ENCODE results near the gene PROX1. TPM values are rescaled to one million over a fixed set of nuclear protein-coding genes. Genes with fewer than 3 reads are reported as not detected.

PROX1 gene
- total RNA-seq, 3 donors from 2014 or later, result 1.8 to 7.5 (median 5.7) TPM

DNA sequence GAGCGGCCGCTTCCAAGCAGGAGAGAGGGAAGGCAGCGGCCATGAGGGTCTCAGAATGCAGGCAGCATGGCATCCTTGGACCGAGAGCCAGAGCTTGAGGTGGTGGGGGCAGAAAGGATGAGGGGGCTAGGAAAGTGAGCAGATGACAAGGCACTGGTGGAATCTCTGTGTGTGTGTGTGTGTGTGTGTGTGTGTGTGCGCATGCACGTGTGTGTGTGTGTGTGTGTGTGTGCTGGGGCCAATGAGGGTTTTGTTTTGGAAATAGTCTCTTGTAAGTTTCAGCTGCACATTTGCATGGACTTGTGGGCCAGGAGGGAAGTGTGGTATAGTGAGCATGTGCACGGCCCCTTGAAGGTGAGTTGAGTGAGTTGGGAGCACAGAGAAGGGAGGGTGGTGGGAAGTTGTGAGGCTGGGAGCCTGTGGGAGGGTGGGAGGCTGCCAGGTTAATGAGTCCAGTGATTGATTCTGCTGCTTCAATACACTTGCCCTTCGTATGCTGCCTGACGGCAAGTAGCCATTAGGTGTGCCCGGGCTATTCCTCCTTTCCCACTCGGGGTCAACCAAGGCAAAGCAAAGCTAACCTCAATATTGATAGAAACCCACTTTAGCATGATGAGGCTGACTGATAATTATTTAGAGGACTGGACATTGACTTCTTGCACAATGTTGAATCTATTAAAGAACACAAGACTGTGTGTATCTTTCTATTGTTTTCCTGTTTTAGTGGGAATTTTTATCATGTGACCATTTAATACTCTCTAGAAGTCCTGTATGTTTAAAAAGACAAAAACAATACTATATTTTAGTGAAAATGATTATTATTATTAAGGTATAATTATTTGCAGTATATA, 80.3 kb downstream of the PROX1 start:
- H3K27ac ChIP-seq, result no peak overlapping the region
- H3K27me3 ChIP-seq, result no peaks in the 10 kb centered on the region
- no peak for DNase-seq (ENCODE audit: low spot score in 2 of 2)
- no peaks in the 10 kb centered on the region for H3K4me1 ChIP-seq
- H3K9me3 ChIP-seq, result no peaks in the 10 kb centered on the region
- TF ChIP-seq POLR2AphosphoS5 (IDR thresholded peaks at IDR 0.05), result no peak
- TF ChIP-seq, protein P1, sequence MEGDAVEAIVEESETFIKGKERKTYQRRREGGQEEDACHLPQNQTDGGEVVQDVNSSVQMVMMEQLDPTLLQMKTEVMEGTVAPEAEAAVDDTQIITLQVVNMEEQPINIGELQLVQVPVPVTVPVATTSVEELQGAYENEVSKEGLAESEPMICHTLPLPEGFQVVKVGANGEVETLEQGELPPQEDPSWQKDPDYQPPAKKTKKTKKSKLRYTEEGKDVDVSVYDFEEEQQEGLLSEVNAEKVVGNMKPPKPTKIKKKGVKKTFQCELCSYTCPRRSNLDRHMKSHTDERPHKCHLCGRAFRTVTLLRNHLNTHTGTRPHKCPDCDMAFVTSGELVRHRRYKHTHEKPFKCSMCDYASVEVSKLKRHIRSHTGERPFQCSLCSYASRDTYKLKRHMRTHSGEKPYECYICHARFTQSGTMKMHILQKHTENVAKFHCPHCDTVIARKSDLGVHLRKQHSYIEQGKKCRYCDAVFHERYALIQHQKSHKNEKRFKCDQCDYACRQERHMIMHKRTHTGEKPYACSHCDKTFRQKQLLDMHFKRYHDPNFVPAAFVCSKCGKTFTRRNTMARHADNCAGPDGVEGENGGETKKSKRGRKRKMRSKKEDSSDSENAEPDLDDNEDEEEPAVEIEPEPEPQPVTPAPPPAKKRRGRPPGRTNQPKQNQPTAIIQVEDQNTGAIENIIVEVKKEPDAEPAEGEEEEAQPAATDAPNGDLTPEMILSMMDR (IDR thresholded peaks at IDR 0.05), result no peak
- no peak for TF ChIP-seq POLR2A (IDR thresholded peaks at IDR 0.05)
- H3K4me3 ChIP-seq, result no peak overlapping the region
- no peaks in the 10 kb centered on the region for H3K36me3 ChIP-seq
- intact Hi-C loops (cut with DNase I; ENCODE audit: low total_unique reads), result no loop called here

DNA sequence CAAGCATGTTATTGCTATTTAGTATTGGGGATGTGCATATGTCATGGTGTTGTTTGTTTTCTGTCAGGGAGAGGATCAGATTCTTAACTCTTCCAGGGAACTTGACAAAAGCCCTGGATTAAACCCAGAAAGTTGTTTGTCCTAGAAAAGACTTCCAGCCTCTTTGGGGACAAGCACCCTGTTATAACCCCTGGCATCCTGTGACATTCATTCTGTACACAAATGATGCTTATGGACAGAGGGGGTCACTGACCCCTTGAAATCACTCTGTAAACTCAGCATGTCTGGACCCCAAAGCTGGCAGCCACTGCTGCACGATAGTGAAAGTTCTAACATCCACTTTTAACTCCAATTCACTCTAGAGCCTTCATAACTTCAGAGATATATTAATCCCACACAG, 81.2 kb downstream of the PROX1 start:
- intact Hi-C loops (cut with DNase I; ENCODE audit: low total_unique reads), result no loop called here
- TF ChIP-seq POLR2AphosphoS5 (IDR thresholded peaks at IDR 0.05), result no peak
- TF ChIP-seq, protein P1 (IDR thresholded peaks at IDR 0.05), result no peak
- no peak for TF ChIP-seq POLR2A (IDR thresholded peaks at IDR 0.05)
- DNase-seq (ENCODE audit: low spot score in 2 of 2), result no peak
- Histone ChIP-seq H3K27me3 (peaks cover 0 to 7% of the 10 kb centered on the region in 2 donors), H3K4me3 (no peak overlapping the region), H3K27ac (no peak overlapping the region), H3K36me3 (no peaks in the 10 kb centered on the region), H3K9me3 (no peaks in the 10 kb centered on the region), H3K4me1 (no peaks in the 10 kb centered on the region)

DNA sequence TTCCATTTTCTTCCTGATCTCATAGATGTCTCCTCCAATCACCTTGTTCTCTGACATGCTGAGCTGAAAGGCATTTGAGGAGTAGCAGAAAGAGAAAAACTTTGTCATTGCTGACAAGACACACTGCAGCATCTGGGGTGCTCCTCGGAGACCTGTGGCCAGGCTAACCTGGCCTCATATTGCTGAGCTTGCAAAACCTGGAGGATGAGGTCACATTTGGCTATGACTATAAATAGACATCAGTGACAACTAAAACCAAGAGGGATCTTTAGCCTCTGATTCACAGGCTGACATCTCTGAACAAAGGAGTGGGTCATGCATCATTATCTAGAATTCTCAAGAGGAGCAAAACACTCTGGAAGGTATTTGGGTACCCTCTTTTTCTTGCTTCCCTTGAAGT, 83.7 kb downstream of the PROX1 start:
- no peak overlapping the region for H3K4me3 ChIP-seq
- H3K27me3 ChIP-seq, result peaks cover 0 to 7% of the 10 kb centered on the region in 2 donors
- no peaks in the 10 kb centered on the region for H3K4me1 ChIP-seq
- no peak for DNase-seq (ENCODE audit: low spot score in 2 of 2)
- H3K27ac ChIP-seq, result no peak overlapping the region
- TF ChIP-seq, protein P1 (IDR thresholded peaks at IDR 0.05), result no peak
- no peak for TF ChIP-seq POLR2A (IDR thresholded peaks at IDR 0.05)
- no peak for TF ChIP-seq POLR2AphosphoS5 (IDR thresholded peaks at IDR 0.05)
- H3K9me3 ChIP-seq, result no peaks in the 10 kb centered on the region
- intact Hi-C loops (cut with DNase I; ENCODE audit: low total_unique reads), result no loop called here
- no peaks in the 10 kb centered on the region for H3K36me3 ChIP-seq

DNA sequence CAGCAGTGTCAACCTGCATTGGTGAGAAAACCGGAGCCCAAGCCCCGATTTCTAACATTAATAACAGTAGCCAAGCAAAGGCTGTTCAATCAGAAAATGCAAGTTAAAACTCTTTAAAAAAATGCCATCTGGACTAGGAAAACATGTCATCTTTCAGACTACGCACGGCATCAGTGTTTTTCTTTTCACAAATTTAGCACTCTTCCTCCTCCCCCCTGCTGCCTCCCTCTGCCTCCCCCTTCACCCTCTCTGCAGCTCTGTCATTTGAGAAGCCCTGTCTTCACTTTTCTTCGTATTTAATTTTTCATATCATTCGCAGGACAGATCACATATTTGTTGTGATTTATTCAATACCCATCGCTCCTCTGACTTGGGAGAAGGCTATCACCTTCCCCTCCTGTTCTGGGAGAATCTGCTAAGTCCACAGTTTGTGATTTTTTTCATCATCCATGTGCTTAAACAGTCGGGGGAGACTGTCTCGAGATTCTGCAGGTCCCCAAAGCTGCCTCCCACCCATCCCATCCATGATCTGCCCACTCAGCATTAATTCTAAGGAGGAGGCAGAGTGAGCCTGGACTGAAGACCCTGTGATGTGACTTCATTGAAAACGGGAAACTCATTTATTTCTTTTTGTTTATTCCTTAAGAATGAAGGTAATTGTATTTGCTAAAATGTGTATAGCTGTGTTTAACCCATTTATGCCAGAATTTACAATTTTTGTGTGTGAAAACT, 84.8 kb downstream of the PROX1 start:
- TF ChIP-seq, protein P1 (IDR thresholded peaks at IDR 0.05), result no peak
- TF ChIP-seq POLR2A (IDR thresholded peaks at IDR 0.05), result no peak
- TF ChIP-seq POLR2AphosphoS5 (IDR thresholded peaks at IDR 0.05), result no peak
- H3K4me3 ChIP-seq, result no peak overlapping the region
- H3K27me3 ChIP-seq, result peaks cover 0 to 7% of the 10 kb centered on the region in 2 donors

DNA sequence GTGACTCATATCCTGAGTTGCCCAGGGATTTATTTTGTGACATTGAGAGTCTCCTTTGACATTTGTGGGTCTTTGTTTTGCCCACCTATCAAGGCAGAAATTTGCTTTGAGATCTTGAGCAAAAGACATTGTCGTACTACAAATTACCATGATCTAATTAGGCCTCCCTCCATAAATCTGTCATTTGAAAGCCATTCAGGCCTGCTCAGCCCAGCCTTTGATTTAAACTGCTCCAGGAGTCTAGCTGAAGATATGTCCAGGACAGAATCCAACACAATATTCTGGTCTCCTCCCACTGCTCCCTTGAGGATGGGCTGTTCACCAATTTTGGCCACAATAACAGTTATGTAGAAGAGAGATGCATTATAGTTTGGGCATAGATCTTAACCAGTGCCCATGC, 86.7 kb downstream of the PROX1 start:
- no peak overlapping the region for H3K4me3 ChIP-seq
- H3K27me3 ChIP-seq, result peaks cover 0 to 7% of the 10 kb centered on the region in 2 donors
- H3K4me1 ChIP-seq, result no peaks in the 10 kb centered on the region
- no peak for TF ChIP-seq POLR2A (IDR thresholded peaks at IDR 0.05)
- TF ChIP-seq POLR2AphosphoS5 (IDR thresholded peaks at IDR 0.05), result no peak
- TF ChIP-seq, protein P1 (IDR thresholded peaks at IDR 0.05), result no peak
- no peak overlapping the region for H3K27ac ChIP-seq
- no peaks in the 10 kb centered on the region for H3K9me3 ChIP-seq
- no peaks in the 10 kb centered on the region for H3K36me3 ChIP-seq
- intact Hi-C loops (cut with DNase I; ENCODE audit: low total_unique reads), result no loop called here
- no peak for DNase-seq (ENCODE audit: low spot score in 2 of 2)

More for the DNA sequence above, 84.8 kb downstream of the PROX1 start:
- H3K9me3 ChIP-seq, result no peaks in the 10 kb centered on the region
- no peaks in the 10 kb centered on the region for H3K4me1 ChIP-seq
- intact Hi-C loops (cut with DNase I; ENCODE audit: low total_unique reads), result no loop called here
- H3K27ac ChIP-seq, result no peak overlapping the region
- H3K36me3 ChIP-seq, result no peaks in the 10 kb centered on the region
- no peak for DNase-seq (ENCODE audit: low spot score in 2 of 2)

Data from breast epithelium (tissue), 4 donors.